ENCODE measurements around the gene CALM1.

DNA sequence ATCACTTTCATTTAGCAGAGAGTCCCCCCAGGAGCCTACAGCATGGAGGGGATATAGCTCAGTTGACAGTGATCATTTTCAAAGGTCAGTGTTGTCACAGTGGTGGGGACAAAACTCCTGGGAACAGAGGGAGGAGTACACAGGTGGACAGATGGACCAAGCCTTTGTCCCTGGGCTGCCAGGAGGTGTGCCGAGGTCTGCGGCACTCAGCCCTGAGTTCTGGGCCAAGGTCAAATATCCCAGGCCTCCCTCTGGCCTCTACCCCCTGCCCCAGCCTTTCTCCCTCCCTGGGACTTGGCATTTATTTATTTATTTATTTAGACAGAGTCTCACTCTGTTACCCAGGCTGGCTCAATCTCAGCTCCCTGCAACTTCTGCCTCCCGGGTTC is 24.8 kb downstream of the CALM1 start:
- TF ChIP-seq, protein P1, sequence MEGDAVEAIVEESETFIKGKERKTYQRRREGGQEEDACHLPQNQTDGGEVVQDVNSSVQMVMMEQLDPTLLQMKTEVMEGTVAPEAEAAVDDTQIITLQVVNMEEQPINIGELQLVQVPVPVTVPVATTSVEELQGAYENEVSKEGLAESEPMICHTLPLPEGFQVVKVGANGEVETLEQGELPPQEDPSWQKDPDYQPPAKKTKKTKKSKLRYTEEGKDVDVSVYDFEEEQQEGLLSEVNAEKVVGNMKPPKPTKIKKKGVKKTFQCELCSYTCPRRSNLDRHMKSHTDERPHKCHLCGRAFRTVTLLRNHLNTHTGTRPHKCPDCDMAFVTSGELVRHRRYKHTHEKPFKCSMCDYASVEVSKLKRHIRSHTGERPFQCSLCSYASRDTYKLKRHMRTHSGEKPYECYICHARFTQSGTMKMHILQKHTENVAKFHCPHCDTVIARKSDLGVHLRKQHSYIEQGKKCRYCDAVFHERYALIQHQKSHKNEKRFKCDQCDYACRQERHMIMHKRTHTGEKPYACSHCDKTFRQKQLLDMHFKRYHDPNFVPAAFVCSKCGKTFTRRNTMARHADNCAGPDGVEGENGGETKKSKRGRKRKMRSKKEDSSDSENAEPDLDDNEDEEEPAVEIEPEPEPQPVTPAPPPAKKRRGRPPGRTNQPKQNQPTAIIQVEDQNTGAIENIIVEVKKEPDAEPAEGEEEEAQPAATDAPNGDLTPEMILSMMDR (IDR thresholded peaks at IDR 0.05; ENCODE audit: low read length) = no peak
- no peak for TF ChIP-seq EZH2 (IDR thresholded peaks at IDR 0.05; ENCODE audit: borderline replicate concordance, low read length)
